Mucosa of rectum (tissue), 2 donors: ENCODE measurements around the gene SPINK1.
"Not testable (repeated sequence)": the region's sequence is repeated elsewhere in the genome, so short reads cannot be mapped to it uniquely, and the experiment has no call there.

Source experiments
- H3K27ac ChIP-seq, 2 donors: one replicate each; pipeline ENCODE4 v1.7.0; 2013; ENCODE audit warnings: inconsistent platforms in 2 of 2, low read depth in 2 of 2, low read length in 2 of 2
- H3K27me3 ChIP-seq, 2 donors: one replicate each; pipeline ENCODE4 v1.7.0; 2013; ENCODE audit warnings: low read length in 2 of 2; ENCODE audit not compliant: control insufficient read depth in 2 of 2, insufficient read depth in 2 of 2
- H3K36me3 ChIP-seq, 2 donors: one replicate each; pipeline ENCODE4 v1.7.0; 2013; ENCODE audit warnings: low read length in 2 of 2; ENCODE audit not compliant: control insufficient read depth in 2 of 2, insufficient read depth in 2 of 2
- H3K4me1 ChIP-seq, 2 donors: one replicate each; pipeline ENCODE4 v1.7.0; 2013; ENCODE audit warnings: low read length in 2 of 2, mild to moderate bottlenecking in 1 of 2; ENCODE audit not compliant: control insufficient read depth in 2 of 2, insufficient read depth in 2 of 2
- H3K4me3 ChIP-seq, 2 donors: one replicate each; pipeline ENCODE4 v1.7.0; 2013; ENCODE audit warnings: low read length in 2 of 2
- H3K9ac ChIP-seq, 2 donors: one replicate each; pipeline ENCODE4 v1.7.0; 2013; ENCODE audit warnings: low read length in 2 of 2, low read depth in 1 of 2, mild to moderate bottlenecking in 1 of 2
- H3K9me3 ChIP-seq, 2 donors: one replicate each; pipeline ENCODE4 v1.7.0; 2013; ENCODE audit warnings: low read length in 2 of 2; ENCODE audit not compliant: control insufficient read depth in 2 of 2
- donor health status: healthy.
- donor health status: Normal muscosa, but diverticular disease.

The SPINK1 gene

DNA sequence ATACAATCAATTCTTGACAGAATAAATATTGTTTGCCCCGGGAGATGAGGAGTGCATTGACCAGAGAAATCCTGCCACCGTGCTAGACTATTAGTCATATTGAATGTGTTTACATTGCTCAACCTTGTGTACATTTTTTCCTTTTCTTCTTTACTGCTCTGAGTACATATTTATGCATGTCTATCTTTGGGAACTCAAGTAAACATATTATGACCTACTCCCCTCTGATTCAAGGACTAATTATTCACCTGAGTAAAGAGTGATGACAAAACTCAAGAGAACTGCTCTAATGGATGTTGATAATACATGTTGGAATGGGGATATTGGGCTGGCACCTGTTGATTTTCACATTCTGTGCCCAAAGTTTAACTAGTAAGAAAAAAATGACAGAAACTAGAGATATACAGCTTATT is 3.9 kb upstream of the SPINK1 start:
- Histone ChIP-seq H3K4me3 (no peak overlapping the region), H3K4me1 (peaks cover 0 to 18% of the 10 kb centered on the region in 2 donors), H3K27ac (no peak overlapping the region)

DNA sequence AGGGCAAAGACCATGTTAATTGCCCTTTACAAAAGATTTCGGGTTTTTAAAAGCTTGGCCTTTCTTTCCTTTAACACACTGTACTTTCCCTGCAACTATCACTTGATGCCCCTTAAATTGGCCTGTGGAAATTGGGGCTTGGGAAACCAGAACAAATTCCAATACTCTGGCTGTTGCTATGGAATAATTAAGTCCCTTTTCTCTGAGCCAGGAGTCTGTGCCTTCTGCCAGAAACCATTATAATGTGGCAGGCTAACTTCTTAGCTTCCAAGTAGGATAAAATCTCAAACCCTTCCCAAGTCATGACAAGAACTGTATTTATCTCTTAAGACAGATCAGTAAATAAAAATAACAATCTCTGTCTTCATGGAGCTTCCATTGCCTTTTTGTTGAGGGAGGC is 1.1 kb upstream of the SPINK1 start:
- H3K4me3 ChIP-seq: no peak overlapping the region
- H3K27me3 ChIP-seq: no peaks in the 10 kb centered on the region
- no peak overlapping the region for H3K27ac ChIP-seq

More for the DNA sequence above, 3.9 kb upstream of the SPINK1 start:
- no peaks in the 10 kb centered on the region for H3K9me3 ChIP-seq
- no peaks in the 10 kb centered on the region for H3K36me3 ChIP-seq
- H3K9ac ChIP-seq: no peak overlapping the region
- no peaks in the 10 kb centered on the region for H3K27me3 ChIP-seq

GRCh38 chr5:147830035-147830434 is 1.4 kb downstream of the SPINK1 start:
- Histone ChIP-seq H3K9me3 (no peaks in the 10 kb centered on the region), H3K27ac (no peak overlapping the region), H3K27me3 (no peaks in the 10 kb centered on the region), H3K4me1 (peaks cover 0 to 15% of the 10 kb centered on the region in 2 donors), H3K36me3 (no peaks in the 10 kb centered on the region), H3K9ac (no peak overlapping the region), H3K4me3 (peak overlapping the region in 1 of 2 donors; percentile 66)

More for the DNA sequence above, 1.1 kb upstream of the SPINK1 start:
- H3K4me1 ChIP-seq: peaks cover 0 to 15% of the 10 kb centered on the region in 2 donors
- H3K9ac ChIP-seq: no peak overlapping the region
- H3K9me3 ChIP-seq: no peaks in the 10 kb centered on the region
- H3K36me3 ChIP-seq: no peaks in the 10 kb centered on the region

- not testable (repeated sequence) for H3K9me3 ChIP-seq, H3K4me3 ChIP-seq, H3K36me3 ChIP-seq, H3K4me1 ChIP-seq, H3K9ac ChIP-seq, H3K27ac ChIP-seq, H3K27me3 ChIP-seq
Measured at GRCh38 chr5:147827017-147827416, 4.5 kb downstream of the SPINK1 start.

- H3K27ac ChIP-seq: no peak overlapping the region
- no peak overlapping the region for H3K4me3 ChIP-seq
- no peaks in the 10 kb centered on the region for H3K9me3 ChIP-seq
- no peak overlapping the region for H3K9ac ChIP-seq
- no peaks in the 10 kb centered on the region for H3K36me3 ChIP-seq
- no peaks in the 10 kb centered on the region for H3K27me3 ChIP-seq
- H3K4me1 ChIP-seq: peaks cover 0 to 1% of the 10 kb centered on the region in 2 donors
Measured at GRCh38 chr5:147826361-147826760, 5.1 kb downstream of the SPINK1 start.

GRCh38 chr5:147822686-147823491 is 8.6 kb downstream of the SPINK1 start:
- Histone ChIP-seq H3K27me3 (no peaks in the 10 kb centered on the region), H3K9me3 (no peaks in the 10 kb centered on the region), H3K36me3 (no peaks in the 10 kb centered on the region), H3K27ac (no peak overlapping the region), H3K9ac (no peak overlapping the region), H3K4me1 (no peaks in the 10 kb centered on the region), H3K4me3 (no peak overlapping the region)

DNA sequence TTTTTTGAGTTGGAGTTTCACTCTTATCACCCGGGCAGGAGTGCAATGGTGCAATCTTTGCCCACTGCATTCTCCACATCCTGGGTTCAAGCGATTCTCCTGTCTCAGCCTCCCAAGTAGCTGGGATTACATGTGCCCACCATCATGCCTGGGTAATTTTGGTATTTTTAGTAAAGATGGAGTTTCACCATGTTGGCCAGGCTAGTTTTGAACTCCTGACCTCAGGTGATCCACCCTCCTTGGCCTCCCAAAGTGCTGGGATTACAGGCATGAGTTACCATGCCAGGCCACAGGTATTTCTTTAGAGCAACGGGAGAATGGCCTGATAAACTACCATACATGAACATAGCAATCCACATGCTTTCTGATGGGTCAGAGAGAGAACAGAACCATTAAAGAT is 9.2 kb downstream of the SPINK1 start:
- H3K9me3 ChIP-seq, H3K4me3 ChIP-seq, H3K27ac ChIP-seq, H3K4me1 ChIP-seq, H3K36me3 ChIP-seq, H3K9ac ChIP-seq, H3K27me3 ChIP-seq: not testable (repeated sequence)

GRCh38 chr5:147821766-147822165 is 9.7 kb downstream of the SPINK1 start:
- no peaks in the 10 kb centered on the region for H3K4me1 ChIP-seq
- H3K27ac ChIP-seq: no peak overlapping the region
- H3K27me3 ChIP-seq: no peaks in the 10 kb centered on the region
- no peak overlapping the region for H3K9ac ChIP-seq
- no peak overlapping the region for H3K4me3 ChIP-seq
- no peaks in the 10 kb centered on the region for H3K9me3 ChIP-seq
- no peaks in the 10 kb centered on the region for H3K36me3 ChIP-seq

DNA sequence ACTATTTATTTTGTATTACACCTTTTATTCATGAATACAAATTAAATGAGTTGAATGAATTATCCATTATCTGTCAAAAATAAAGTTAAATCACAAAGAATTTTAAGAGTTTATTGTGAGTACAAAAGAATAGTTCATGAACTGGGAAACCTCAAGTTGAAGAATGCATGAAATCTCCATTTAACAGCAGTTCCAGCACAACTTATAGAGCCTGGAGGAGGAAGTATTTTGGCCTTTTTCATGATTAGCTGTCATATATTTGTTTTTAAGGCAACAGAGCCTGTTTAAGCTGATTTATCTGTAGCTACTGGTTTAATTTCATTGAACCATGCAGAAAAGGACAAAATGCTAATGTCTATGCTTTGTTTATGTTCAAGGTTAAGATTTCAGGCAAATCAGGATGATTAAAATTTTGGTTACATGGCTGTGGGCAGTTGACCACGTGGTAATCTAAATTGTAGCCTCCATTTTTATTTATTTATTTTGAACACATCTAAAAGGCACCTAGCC is 12.2 kb downstream of the SPINK1 start:
- H3K9me3 ChIP-seq: no peaks in the 10 kb centered on the region
- no peaks in the 10 kb centered on the region for H3K36me3 ChIP-seq
- H3K27ac ChIP-seq: no peak overlapping the region
- no peaks in the 10 kb centered on the region for H3K4me1 ChIP-seq
- no peaks in the 10 kb centered on the region for H3K27me3 ChIP-seq
- H3K9ac ChIP-seq: no peak overlapping the region
- H3K4me3 ChIP-seq: no peak overlapping the region

DNA sequence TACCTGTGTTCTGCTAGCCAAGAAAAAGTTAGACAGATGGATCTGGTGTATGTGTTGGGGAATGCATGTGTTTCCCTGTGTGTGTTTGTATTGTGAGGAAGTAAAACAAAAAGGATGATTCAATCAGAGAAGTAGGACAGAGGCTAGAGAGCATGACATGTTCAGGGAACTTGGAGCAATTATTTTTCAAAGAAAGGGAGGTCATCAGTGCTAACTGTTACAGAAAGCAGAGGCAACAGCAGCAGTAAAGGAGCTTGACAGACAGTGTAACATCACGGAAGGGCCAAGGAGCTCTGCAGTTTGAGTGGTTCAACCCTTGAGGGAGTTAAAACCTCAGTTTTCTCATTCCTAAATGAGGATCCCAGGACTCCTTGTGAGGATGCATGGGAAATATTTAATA is 13.2 kb downstream of the SPINK1 start:
- no peaks in the 10 kb centered on the region for H3K27me3 ChIP-seq
- H3K4me1 ChIP-seq: no peaks in the 10 kb centered on the region
- H3K36me3 ChIP-seq: no peaks in the 10 kb centered on the region
- no peak overlapping the region for H3K27ac ChIP-seq
- no peak overlapping the region for H3K9ac ChIP-seq
- H3K4me3 ChIP-seq: no peak overlapping the region
- H3K9me3 ChIP-seq: no peaks in the 10 kb centered on the region
